NCI-H1694 treated with DMSO at 0.1 percent for 48 hours (cell line): ENCODE measurements around the gene FKBP10.
A peak's percentile ranks its signal among the peaks of the same experiment; 100 is the strongest.

Experiments
- DNase-seq: peaks from one replicate; lab custom pipeline; 2025; lab: John Stamatoyannopoulos, UW

The FKBP10 gene

DNA sequence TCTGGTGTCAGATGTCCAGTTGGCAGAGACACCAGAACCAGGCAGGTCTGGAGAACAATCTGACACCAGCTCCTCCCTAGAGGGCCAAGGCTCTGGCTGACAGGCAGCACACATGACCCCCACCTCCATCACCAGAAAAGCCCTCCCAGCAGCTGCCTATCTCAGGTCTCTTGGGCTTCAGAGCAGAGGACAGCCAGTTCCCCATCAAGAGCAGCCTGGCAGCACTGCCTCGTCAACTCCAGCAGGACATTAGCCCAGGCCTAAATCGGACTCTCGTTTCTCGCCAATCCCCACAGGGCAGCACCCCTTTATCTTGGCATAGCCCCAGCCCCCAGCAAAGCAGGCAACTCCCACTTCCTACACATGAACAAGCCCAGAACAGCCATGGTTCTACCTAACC is 30.7 kb upstream of the FKBP10 start:
- no peak for DNase-seq

DNA sequence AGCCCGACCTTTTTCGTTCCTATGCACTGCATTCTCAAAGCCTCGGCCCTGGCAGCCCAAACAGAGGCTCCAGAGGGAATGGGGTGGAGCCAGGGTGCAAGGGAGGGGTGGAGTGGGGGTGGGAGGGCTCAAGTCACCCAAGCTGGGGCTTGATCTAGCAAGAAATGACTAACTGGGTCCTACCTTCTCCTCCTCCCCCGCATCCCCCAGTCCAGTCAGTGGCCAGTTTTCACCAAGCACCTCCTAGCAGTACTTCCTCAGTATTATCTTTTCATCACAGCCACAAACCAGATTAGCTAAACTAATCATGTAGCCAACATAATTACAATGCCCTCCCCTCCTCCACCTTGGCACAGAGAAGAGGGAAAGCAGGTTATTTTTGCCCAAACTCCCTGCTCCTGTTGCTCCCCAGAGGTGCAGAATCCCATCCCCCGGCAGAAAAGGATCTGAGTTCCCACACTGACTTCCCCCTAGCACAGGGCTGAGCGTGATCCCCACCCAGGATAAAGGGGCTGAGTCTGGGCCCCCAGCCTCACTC is 28.5 kb upstream of the FKBP10 start:
- no peak for DNase-seq

DNA sequence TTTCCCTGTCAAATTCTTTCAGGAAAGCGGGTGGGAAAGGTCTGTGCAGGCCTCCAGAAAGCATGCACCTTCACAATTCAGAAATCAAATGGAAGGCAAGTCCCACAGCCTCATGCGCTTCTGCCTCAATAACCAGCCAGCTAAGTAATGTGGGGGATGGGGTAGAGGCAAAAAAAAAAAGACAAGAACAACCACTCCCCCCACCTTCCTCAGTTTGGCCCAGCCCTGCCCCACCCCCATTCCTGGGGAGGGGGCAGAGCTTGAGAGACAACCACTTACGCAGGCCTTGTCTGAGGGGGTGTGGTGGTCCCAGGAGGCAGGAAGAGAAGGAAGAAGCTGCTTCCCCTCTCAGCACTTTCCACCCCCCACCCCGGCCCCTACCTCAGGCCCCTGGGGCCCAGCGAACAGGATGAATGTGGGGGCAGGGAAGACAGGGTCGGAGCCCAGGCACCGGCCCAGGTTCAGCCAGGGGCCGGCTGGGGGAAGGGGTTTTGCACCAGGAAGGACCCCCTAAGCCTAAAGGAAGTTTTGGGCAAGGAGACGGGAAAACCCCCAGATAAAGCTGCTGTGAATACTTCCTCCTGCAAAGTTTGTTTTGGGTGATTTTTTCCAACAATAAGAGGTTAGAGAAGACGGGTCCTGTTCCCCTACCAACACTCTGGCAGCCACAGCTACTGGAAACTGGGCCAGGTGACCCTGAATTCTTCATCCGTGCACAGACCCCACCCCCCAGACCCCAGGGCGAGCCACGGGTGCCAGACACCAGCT is 27.5 kb upstream of the FKBP10 start:
- DNase-seq, result no peak

DNA sequence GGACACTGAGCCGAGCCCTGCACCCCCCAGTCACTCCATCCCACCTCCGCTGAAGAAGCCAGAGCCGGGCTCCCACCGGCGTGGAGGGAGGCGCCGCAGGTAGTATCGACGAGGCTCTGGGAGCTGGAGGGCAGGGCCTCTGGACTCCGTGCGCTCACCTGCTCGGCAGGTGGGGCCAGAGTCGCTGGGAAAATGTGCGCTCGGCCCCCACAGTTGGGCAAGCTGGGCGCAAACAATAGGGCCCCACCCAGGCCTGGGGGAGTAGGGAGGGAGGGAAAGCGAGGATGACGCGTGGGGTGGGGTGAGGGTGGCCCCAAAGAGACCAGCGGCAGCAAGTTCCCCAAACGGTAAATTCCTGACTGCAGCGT is 27.0 kb upstream of the FKBP10 start:
- DNase-seq, result no peak

DNA sequence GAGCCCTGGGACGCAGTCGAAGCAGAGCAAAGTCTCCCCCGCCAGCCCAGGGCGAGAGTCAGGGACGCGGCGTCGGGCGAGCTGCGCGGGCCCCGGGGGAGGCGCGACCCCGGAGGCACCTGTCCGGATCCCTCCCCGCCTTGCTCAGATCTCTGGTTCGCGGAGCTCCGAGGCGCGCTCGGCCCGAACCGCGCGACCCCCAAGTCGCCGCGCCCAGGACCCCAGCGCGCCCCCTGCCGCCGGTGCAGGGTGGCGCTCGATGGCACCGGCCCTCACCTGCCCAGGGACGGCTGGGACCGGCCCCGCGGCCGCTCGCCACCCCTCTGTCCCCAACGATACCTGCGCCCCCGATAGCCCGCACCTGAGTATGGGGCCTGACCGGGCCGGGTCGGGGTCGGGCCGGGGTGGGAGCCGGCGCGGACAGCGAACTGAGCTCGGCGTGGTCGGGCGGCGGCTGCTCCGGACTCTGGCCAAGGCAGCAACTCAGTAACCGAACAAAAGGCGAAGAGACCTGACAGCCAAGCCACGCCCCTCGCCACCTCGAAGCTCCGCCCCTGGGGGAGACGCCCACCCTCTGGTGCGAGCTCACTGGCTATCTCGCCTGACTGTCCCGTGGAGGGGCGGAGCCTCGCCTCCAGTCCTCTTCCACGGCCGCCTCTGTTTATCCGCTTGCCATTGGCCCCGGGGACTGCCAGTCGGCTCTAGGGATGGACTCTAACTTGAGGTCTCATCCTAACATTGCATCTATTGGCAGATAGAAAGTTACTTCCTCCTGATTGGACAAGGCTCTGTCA is 26.4 kb upstream of the FKBP10 start, which contains the start of gene JUP:
TSS of gene JUP (minus strand) at position 485 of the 794 bp plus-strand sequence. CDS start 14,857 bp downstream, outside the sequence.
- peak; percentile 95 for DNase-seq

DNA sequence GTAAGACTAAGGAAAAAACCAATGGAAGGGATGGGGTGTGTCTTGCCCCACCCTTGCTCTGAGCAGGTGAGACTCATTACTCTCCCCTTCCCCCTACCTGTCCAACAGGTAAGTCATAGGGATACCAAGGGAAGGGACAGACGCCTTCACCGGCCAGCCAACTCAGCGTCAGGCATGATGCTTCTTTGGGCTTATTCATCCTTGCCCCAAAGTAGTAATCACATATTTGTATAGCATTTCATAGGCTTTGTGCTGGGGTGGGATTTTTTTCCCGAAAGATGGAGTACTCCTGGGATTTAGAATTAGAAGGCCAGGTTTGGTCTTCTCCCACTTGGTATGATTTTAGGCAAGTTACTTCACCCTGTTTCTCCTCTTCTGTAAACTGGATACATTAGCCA is 25.8 kb upstream of the FKBP10 start:
- no peak for DNase-seq

DNA sequence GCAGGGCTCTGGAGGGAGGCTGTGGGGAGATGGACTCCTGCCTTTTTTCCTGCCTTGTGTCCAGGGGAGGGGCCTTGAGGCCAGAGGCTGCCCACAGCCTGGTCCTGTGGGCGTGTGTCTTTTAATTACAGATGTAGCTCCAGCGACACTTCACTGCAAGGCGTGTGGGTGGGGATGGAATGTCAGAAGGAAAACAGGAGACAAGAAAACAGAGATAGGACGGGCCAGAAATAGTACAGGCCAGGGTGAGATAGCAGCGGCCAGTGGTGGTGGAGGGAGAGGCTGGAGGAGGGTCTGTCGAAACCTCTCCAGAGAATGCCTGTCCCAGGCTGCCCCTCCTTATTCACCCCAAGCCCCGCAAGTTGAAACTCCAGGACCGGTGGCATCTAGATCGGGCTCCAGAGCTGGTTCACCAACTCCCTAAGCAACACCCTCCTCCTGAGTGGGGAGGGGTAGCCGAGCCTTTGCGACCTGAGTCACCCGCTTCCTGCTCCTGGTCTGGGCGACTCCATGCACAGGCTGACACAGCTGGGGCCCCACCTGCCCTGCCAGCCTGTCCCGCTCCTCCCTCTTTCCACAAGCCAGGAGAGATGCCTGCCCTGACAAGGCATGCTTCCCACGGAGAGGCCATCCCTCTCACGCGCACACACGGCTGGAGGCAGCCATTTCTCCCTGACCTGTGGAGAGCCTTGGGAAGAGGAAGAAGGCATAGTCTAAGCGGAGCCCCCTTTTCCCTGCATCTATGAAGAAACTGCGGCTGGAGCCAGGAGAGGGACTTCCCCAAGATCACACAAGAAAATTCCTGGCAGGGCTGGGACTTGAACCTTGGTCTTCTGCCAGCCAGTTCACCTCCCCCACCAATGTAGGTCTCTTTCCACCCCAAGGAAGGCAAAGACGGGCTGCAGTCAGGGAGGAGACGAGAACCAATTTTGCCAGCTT is 19.7 kb upstream of the FKBP10 start:
- DNase-seq, result no peak

DNA sequence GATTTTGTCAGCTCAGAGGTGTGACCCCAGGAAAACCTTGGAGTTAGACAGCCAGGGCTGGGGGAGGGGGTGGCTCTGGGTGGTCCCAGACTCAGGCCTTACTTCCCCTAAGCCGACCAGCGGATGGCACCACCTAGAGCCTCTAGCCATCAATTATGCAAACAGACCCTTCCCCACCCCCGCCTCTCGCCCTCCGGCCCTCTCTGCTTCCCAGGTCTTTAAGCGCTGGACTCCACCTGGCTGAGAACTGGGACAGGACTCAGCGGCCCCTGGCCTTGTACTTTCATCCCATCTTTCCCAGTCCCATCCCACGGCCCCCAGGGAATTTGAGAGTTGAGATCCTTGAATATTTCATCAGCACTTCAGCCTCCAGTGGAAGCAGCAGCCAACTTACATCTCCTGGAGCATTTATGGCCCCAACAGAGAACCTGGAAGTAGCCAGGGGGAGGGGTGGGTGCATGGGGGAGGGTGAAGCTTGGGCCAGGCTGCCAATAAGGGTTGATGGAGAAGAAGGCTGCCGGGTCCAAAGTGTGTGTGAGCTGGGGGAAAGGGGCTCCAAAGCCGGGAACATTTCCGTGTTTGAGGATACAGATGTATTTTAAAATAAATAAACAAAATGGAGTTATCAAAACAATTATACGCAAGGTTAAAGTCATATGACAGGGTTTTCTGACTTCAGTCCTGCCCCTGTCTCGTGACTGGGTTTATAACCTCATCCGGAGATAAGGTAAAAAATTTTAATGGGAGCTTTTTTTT is 18.8 kb upstream of the FKBP10 start:
- no peak for DNase-seq

DNA sequence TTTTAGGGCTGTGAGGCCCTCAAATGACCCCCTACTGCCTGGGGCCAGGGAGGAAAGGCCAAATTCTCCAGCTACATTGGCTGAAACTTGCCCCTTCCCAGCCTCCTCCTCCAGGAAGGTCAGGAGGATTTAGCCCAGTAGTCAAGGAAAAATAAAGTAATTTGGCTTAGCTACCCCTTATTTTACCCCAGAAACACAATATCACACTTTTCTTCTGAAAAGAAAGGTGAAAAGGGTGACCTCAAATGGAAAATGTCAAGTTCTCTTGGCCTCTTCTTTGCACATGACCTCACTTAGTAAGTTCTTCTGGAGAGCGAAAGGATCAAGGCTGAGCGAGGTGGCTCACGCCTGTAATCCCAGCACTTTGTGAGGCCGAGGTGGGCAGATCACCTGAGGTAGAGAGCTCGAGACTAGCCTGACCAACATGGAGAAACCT is 18.2 kb upstream of the FKBP10 start:
- DNase-seq, result no peak

DNA sequence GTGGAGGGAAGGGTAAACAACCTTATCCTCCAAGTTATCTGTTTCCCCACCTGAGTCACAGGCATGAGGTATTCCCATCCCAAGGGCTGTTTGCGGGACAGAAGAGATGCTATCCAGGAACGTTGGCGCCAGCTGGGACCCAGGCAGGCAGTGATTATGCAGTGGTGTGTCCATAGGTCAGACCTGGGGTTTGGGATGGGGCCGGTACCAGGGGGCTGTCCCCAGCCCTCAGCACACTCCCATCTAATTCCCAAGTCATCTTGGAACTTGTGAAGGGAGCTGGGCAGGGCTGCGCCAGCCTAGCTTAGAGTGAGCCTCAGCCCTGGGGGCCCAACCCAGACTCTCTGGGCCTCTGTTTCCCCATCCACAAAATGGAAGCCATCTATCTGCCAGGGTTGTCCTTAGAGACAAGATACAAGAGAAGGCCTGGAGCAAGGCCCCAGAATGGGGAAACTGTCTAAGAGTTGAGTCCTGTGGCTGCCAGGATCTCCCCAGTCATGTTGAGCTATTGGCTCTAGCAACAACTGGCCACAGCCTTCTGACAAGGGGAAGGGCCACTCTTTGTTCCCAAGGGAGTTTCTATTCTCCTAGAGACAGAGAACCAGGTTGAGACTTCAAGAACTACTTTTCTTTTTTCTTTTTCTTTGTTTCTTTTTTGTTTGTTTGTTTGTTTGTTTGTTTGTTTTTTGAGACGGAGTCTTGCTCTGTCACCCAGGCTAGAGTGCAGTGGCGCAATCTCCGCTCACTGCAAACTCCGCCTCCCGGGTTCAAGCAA is 16.5 kb upstream of the FKBP10 start:
- no peak for DNase-seq

DNA sequence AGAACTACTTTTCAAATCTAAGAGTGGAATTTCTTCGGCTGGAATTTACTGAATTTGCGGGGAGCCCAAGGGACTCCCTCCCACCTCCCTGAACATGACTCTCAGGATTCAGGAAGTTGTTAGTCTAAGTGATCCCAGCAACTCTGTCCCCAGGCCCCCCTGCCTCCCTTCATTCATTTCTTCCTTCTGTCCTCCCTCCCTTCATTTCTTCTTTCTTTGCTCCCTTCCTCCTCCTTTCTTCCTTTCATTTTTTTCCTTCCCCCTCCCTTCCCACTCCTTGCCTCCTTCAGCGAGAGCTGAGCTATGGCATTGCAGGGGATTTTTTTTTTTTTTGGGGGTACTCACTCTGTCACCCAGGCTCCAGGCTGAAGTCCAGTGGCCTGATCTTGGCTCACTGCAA is 15.4 kb upstream of the FKBP10 start:
- DNase-seq, result no peak

DNA sequence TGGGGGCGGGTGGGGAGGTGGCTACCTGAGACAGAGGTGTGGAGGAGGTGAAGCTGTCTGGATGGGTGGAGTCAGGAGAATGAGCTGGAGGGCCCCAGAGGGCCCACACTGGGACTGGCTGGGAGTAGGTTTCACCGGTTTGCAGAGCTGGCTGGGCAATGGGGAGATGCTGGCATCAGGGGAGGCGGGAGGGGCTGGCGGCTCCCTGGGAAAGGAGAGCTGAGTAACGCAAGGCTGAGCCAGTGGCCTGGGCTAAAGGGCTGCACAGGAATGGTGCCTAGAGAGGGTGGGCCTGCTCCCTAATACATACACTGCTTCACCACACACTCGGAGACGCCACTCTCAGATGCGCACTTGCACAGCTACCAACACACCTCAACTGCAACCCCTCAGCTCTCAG is 13.4 kb upstream of the FKBP10 start:
- no peak for DNase-seq

DNA sequence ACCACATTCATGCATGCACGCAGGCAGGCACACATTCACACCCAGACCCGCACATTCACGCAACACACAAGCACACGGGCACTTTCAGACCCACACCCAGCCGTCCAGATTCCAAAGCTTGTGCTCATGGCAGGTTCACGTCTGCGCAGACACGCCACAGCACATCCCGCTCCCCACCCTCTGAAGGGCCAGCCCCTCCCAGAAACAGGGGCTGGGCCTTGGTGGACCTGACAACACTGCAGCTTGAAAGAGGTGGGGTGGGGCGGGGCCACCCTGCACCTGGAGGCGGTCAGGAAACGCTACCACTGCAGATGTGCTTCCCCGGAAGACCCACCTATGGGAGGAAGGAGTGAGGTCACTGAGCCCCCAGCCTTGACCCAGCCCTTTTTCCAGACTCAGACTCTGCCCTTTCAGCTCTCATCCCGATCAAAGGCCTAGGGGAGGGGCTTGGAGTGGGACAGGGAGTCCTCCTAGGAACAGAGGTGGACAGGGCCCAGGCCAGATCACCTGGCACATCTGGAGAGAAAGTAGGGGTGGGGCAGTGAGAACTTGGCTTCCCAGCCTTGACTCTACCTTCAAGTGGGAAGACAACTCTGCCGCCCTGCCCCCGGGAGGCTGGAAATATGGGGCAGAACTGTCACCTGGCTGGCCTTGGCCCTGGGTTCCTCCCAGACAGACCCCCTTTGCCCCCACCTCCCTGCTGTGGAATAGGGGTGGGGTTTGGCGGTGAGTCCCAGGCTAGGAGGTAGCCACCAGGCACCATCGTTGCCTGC is 12.0 kb upstream of the FKBP10 start:
- no peak for DNase-seq

DNA sequence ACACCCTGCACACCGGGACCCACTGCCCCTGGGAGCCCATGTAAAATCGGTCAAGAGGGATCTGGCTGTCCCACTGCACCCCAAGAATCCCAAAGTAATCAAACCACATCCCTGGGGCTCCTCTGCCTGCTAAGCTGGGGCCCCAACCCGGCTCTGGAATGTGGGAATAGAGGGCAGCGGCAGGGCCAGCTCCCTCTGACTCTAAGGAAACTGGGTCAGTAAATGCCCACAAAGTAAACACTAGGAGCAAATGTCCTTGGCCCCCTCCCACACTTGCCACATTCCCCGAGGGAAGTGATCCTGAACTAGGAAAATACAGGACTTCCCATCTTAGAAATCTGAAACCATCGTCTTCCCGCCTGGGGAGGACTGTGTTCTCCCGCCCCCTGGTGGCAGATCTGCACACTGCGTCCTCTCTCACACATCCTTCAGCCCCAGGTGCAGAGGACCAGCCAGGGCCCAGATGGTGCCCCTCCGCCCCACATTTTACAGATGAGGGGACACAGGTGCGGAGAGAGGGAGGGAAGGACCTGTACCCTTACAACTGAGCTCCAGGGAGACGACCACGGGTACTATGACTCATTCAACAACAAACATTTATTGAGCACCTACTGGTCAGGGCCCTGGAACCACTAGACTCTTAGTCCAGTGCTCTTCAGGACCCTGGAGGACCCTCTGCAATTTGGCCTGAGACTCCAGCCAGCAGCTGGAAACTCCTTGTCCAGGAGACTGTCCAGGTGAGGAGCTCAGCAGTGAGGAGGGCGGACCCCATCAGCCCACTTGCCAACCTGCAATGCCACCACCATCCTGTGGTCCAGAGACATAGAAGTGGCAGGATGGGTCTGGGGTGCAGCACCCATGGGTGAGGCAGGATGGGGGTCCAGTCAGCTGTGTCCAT is 11.2 kb upstream of the FKBP10 start:
- peak; percentile 74 for DNase-seq

DNA sequence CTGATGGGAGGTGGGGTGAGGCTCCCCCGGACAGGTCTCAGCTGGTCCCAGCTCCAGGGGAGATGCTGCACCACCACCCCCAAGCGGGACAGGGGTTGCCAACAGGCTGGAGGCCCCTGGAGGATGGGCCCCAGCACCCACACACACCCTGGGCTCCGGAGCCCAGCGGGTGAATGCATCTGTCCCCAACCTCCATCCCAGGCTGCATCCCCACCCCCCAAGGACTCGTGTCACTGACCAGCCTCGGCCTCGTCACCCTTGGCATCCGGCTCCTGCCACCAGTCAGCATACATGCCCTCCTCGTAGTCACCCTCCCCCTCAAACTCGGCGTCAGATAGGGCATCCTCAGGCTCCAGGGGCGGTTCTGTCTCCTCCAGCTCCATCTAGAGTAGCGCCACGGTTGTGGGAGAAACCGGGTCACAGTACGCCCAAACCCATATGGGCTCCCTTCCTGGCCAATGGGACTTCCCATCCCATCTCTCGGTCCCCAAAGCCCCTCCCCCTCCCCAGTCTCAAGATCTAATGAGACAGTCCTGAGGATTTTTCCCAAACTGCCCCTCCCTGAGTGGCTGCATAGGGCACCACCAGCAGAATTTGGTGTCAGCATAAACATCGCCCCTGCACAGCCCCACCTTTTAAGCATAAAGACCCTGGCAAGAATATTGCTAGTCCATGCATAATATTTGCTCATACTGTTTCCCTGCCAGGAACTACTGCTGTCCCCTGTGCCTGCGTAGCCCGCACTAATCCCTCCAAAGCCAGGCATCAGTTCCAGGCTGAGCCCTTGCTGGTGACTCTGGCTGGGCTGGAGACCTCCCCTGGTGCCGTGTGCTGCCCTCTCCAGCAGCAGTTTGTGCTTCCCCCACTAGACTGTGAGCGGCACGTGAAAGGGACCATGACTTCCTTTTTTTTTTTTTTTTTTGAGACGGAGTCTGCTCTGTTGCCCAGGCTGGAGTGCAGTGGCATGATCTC is 9.5 kb upstream of the FKBP10 start:
- no peak for DNase-seq

DNA sequence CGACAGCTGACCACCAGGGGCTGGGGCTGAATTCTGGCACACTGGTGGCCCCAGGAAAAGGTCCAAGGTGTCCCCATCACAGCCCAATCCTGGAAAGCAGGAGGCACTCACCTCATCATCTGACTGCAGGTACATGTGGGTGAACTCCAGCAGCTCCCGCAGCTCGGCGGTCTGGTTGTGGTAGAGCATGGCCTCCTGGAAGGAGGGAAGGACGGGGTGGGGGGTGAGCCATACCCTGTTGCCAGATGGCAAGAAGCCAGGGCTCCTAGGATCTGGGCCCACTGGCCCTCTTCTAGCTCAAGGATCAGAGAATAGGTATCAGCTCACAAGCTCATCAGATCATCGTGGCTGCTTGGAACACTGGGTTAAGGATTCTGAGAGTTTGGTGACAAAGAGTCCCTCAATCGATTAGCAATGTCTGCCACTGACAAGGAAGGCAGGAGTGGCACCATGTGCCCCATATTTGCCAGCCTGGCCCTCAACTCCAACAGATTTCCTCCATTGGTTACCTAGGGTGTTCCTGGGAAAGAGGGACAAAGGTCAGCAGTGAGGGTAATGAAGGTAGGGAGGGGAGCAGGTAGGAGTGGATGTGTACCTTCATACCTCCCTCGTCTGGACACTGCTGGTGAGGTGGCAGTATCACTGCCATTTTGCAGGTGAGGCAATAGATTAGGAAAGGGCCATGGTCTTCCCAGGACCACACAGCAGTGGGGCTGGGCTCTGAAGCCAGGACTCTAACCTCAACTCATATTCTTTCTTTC is 5.9 kb upstream of the FKBP10 start:
- DNase-seq, result no peak
